NK-92 treated with Interleukin-12 subunit alpha and Interleukin-12 subunit beta, amount 100 ng/mL, for 24 hours (cell line): ENCODE measurements around the gene COL4A3.
"Not testable (repeated sequence)": the region's sequence is repeated elsewhere in the genome, so short reads cannot be mapped to it uniquely, and the experiment has no call there.

ENCODE experiments used
- DNase-seq: peaks from one replicate; lab custom pipeline; 2025; lab: John Stamatoyannopoulos, UW

COL4A3 gene

DNA sequence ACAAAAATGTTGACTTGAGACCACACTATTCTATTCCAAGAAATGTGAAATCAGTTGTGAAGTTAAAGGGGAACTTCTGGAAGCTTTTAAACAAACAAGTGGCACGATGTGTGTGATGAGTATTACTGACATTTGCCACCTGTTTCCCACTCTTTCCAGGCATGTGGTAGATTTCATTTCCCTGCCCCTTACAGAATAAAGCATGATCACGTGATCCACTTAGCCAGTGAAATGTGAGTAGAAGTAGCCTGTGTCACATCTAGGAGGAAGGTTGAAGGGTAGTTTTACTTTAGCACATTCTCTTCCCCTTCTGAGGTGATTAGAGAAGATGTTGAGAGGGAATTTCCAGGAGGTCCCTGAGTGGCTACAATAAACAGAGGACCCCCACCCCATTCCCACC is 4.3 kb upstream of the COL4A3 start:
- DNase-seq, result no peak

DNA sequence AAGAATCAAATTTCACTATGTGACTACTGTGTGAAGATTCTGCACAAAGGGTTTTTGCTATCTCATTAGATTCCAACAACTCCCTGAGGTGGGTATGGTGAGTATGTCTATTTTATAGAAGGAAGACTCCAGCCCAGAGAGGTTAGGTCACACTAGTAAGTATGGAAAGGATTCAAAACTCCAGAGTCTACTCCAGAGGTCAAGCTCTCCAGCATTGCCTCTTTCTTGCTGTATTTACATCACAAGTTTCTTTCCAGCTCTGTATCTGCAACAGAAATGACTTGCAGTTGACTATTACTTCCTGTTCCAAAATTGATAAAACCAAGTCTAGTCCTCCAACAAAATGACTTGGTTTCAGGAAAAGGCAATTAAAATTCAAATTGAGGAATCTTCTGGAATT is 2.5 kb upstream of the COL4A3 start:
- DNase-seq, result no peak

DNA sequence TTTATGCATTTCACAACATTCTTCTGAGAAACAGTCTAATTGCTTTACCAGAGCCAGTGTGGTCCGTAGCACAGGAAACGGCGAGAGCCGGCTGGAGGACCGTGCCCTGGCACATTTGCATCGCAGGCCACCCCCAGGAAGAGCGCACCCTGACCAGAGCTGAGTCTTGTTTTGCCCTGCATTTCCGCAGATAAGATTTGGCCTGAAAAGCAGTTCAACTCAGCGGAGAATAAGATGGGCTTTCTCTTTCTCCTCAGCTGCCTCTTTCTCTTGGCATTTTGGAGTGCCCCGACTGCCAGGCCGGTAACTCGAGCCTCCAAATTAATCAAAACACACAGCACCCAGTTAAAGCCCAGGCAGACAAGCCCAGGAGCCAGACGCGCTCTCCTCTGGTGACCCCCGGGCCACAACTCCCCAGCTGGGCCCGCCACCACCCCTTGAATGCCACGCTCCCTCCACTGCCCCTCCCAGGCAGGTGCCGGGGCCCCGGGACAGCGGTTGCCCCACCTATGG is 883 bp upstream of the COL4A3 start:
- DNase-seq, result no peak

DNA sequence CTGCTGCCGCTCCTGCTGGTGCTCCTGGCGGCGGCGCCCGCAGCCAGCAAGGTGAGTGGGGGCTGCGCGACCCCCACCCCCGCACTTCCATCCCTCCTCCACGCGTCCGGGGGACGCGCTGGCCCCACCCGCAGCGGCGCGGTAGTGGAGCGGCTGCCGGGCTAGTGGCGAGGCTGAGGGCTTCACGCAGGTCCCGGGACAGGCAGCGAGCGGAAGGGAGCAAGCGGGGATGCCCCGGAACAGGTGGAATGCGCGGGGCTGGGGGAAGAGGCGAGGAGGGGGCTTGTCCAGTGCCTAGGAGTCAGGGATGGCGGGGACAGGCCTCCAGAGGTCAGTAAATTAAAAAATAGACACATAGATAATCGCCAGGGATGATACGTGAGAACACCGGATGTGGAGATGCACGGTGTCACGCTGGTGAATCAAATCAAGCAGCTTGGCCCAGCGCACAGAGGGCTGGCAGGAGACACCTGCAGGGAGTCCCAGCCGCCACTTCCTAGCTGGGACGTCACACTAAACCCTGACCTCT is 403 bp downstream of the COL4A3 start:
- no peak for DNase-seq

DNA sequence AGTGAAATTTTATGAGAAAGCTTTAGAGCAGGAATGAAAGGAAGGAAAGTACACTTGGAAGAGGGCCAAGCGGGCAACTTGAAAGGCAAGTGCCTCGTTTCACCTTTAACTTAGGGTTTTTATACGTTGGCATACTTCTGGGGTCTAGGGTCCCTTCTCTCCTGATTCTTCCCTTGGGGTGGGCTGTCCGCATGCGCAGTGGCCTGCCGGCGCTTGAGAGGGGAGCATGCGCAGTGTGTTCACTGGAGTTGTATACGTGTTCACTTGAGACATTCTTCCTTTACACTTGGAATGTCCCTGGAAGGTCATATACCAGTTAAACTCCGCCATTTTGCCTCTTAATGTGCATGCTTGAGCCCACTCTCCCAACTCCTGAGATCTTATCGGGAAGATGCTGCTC is 7.4 kb downstream of the COL4A3 start:
- not testable (repeated sequence) for DNase-seq

DNA sequence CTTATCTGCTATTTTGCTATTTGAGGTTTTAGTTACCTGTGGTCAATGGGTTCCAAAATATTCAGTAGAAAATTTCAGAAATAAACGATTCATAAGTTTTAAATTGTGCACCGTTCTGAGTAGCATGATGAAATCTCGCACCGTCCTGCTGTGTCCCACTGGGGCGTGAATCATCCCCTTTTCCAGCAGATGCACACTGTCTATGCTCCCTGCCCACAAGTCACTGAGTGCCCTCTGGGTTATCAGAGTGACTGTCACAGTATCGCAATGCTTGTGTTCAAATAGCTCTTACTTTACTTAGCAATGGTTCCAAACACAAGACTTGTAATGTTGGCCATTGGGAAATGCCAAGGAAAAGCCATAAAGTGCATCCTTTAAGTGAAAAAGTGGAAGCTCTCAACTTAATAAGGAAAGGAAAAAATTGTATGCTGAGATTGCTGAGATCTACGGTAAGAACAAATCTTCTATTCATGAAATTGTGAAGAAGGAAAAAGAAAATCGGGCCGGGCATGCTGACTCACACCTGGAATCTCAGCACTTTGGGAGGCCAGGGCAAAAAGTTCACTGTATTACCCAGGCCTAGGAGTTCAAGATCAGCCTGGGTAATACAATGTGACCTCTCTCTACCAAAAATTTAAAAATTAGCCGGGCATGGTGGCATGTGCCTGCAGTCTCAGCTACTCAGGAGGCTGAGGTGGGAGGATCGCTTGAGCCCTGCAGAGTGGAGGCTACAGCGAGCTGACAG is 13.3 kb downstream of the COL4A3 start:
- no peak for DNase-seq

DNA sequence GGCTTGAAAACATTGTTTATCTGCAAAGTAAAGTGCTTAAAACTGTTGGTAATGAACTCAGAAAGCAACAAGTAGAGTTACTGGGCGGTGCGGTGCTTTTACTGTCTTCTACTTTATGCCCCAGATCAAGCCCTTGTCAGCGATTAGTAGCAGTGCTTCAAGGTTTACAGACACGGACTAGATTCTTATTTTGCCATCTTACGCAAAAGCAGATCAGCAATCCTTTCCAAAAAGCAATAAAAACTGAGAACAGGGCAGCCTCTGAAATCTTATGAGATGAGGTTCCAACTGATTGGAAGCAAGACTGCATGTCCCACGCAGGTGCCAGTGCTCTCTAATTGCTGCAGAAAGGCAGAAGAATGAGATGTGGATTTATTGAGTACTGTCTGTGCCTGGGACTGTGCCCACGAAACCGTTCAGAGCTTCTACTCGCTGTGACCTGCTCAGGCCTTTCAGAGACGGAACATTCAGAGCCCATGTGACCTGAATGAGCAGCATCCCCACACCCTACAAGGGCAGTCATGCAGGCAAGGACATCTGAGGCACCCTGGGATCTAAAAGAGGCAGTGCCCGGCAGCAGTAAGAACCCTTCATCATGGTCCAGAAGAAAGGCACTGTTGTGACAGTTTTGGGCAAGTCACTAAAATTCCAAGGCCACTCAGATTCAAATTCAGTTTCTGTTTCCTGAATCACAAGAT is 15.7 kb downstream of the COL4A3 start:
- no peak for DNase-seq

DNA sequence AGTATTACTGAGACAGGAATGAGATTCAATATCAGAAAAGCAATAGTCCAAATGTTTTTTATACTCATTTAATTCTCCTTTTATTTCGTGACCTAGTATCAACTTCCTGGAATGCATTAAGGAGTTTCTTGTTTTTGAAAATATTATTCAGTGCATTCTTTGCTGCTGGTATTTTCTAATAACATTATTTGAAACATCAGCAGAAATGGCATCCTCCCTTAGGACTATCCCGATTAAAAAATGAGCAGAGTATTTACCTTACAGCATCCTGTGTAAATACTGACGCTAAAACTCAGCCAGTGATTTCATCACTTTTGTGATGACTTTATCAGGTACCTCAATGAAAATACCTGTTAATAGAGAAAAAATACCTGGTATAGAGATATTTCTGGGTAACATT is 16.3 kb downstream of the COL4A3 start:
- no peak for DNase-seq

DNA sequence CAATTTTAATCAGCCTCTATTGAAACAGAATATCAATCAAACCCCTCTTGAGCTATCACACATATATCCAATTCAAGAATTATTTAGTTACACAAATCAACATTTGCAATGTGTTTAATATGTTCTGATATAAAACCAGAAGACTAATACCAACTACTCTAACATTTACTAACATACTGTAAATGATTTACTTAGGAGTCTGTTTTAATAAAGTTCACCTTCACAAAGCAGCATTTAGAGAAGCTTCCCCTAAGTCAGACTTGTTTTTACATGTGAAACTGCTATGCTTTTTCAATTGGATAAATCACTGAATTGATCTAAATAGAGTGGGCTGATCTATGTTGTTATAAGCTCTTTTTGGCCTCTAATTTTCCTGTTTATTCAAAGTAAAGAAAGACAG is 18.3 kb downstream of the COL4A3 start:
- no peak for DNase-seq

DNA sequence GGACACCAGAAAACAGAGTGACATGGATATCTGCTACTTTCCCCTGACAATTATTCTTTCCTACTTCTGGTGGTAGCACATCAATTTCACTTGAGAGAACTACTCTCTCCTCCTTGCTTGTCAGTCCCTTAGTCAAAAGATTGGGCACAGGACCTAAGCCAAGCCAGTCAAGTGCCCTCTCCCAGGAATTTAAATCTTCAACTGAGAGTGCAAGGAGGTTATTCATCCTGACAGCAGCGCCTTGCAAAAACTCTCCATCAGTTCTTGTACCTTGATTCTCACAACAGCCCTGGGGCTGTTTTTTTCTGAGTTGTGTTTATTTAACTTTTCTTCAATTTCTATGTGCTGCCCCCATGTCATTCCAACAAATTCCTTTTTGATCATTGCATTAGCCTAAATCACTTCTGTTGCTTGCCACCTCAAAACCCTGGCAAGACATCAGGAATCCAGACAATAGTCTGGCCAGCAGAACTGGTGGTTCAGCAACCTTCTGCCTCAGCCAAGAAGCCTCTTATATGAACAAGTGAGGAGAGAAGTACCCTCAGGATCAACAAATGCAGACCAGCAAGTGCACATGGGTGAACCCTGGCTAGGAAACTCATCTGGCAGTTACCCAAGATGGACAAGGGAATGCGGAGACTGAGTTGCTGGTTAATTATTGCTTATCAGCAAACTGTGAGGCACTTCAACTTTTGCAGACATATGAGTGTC is 19.4 kb downstream of the COL4A3 start:
- DNase-seq, result no peak

DNA sequence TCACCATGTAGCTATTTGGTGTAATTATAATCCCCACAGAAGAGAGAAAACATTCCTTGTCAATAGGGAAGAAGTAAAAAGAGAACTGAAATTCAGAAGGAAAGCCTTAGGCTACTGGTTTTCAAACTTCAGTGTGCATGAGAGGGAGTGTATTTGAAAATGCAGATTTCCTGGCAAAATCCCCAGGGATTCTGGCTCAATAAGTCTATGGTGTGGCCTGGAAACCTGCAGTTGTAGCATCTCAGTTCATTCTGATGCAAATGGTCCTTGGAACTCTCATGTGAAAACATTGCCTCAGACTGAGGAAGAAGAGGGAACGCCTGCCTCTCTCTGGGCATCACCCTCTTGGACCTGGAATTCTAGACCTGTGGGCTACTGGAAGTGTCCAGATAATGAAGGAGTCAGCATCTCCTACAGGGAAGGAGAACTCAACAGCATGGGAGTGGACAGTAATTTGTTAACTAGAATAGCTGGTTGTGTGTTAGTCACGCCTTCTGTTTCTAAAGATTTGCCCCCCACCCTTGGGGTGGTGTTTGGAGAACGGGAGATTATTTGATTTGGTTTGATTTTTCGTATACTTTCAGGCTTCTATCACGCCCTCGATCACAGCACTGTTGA is 21.3 kb downstream of the COL4A3 start:
- DNase-seq, result no peak

DNA sequence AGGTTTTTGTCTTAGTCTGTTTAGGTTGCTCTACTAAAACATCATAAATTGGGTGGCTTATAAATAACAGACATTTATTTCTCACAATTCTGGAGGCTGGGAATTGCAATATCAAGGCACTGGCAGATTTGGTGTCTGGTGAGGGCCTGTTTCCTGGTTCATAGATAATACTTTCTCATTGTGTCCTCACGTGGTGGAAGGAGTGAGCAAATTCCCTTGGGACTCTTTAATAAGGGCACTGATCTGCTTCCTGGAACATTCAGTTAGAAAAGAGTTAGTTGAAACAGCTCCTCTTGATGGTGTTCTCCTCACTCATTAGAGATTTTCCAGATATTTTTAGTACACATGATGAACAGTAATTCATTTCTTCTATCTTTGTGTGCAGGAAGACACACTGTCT is 22.3 kb downstream of the COL4A3 start:
- DNase-seq, result no peak

DNA sequence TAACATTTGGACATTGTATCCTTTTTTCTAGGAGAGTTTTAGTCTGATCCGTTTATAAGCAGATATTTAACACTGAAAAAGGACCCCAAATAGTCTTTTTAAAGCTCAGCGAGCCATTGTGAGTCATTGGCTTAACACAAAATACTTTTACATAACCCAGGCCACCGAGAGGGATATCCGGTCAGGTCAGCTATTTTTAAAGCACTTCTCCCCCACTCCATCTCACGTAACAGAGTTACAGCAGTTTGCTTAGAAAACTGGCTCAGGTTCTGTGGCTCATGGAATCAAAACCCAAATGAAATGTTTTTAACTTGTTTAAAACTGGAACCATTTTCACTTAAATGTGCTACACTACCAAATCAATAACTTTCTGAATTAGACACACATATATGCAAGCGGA is 23.9 kb downstream of the COL4A3 start:
- no peak for DNase-seq

DNA sequence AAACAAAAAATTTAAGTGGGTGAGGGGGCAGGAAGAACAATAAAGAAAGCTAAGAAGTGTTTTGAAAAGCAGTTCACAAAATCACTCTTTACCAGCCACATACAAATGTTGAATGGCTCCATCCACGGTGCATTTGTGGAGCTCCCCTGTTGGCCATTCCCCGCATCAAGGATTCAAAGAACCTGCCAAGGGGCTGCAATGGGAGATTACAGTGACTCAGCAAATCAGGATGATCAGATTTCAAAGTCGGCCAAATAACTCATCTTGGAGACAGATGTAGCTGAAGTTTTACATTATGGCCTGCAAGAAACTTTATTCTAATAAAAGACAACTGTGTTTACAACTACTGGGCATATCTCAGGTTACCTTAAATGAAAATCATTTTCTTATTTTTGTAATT is 26.9 kb downstream of the COL4A3 start:
- DNase-seq, result no peak

DNA sequence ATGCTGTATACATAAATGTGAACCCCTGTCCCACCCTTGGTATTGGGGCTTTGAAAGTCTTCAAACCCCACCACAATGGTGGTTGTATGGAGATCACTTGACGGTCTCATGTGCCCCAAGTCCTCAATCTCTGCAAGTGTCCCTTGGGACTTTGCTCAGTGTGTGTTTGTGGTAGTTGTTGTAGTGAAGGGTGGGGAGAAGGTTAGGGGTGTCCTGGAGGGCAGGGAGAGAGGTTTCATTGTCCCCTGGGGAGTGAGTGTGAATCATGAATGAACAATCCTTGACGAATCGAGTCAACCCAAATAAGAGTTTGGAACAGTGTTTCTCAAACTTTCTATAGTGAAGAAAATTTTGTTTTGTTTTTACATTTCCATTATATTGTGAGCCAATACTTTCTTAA is 28.1 kb downstream of the COL4A3 start:
- DNase-seq, result no peak

DNA sequence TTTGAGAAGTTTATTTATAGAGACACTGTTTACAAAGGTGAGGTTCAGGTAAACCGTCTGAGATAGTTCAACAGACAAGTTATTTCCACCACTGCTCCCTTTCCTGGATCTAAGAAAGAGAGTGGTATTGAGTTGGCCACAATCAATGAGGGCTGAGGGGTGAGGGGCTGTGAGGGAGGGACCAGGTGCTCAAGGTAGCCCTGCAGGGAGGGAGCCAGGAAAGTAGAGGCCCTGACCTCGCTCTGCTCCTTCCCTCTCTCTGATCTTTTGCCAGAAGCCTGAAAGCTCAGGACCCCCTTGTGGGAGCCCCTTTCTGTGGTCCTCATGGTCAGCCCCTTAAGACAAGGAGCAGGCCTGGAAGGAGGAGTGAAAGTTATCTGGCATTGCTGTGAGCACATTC is 29.8 kb downstream of the COL4A3 start:
- no peak for DNase-seq

DNA sequence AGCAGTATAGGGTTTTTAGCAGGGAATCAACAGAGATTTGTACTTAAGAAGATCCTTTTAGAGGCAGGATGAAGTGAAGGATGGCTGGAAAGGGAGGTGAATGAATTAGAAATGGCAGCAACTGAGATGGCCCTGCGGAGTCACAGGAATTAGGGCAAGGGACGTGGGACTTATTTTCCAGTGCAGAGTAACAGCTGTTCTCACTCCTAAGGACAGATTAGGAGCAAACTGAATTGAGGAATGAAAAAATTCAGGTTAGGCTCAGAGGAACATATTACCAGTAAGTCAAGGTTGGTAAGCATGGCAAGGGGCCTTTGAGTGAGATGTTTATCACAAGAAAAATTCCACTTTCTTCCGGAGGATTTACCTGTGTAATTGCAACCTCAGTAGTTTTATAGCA is 34.4 kb downstream of the COL4A3 start:
- DNase-seq, result no peak

DNA sequence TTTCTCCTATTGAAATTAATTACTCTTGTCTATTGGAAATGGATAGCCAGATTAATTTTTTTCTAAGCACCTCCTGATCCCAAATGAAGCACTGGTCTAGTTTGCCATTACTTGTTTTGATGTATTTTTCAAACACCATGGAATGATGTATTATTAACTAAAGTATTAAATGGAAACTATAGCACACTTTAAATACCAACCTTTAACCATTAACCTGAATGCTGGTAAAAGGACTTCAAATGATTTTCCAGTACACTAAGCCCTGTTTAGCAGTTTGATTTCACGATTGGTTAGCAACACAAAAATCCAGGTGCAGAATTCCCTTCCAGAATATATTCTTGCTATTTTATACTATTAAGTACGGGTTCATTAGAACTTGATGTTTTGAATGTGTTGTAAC is 37.3 kb downstream of the COL4A3 start:
- no peak for DNase-seq

DNA sequence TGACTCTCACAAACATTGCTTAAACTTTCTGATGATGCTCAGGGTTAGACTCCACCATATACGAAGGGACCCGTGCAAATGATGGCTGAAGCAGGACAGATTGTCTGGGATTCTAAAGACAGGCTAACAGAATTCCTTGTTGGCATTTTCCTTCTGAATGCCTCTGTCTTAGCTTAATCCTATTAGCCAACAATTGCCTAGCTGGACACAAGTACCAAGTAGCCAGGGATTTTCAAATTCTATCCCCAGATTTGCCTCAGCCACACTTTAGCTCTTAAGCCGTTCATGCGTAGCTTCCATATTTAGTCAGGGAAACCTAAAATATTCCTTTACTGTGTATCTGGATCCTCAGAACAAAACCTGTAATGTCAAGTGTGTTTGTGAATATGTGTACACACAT is 40.0 kb downstream of the COL4A3 start:
- DNase-seq, result no peak

DNA sequence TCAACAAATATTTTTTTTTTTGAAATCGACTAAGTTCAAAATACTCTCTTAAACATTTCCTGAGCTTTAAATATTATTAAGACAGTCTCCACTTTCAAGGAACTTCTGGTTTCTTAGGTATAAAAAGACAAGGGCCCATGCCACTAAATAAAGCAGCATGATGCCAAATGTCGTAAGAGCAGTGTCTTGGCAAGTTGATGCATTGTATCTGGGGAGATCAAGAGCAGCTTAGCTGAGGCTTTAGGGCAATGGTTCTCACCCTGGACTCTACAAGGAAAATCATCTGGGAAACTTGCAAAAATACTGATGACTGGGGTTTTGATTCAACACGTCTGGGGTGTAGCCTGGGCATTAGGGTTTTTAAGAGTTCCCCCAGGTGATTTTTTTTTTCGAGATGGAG is 41.3 kb downstream of the COL4A3 start:
- DNase-seq, result no peak

DNA sequence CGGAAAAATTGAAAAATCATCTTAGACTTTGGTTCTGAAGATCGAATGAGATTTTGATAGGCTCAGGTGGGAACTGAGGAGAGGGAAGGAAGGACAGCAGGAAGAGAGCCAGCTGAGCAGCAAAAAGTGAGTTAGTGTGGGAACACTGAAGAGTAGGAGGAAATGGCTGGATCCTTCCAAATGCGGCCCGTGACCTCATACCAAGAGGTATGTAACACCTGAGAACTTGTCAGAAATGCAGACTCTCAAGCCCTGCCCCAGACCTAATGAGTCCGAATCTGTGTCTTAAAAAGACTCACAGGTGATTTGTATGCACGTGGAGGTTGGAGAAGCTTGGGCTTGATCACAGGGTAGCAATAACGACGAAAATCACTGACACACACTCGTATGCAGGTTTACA is 42.0 kb downstream of the COL4A3 start:
- no peak for DNase-seq

DNA sequence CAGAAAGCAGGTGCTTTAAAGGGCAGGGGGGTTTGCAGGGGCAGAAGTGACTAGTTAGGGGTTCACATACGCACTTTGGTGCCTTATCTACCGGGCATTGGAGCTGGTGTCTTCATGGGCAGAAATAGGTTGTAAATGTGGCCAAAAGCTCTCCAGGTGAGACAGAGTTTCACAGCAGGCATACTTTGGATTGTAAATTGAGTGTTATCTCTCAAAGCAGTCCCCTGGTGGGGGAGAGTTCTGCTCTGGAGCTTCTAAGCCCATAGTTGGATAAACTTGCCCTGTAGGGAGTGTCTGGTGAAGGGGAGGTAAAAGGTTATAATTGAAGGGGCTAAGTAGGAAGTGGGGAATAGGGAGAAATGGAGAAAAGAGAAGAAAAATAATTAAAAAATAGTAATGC is 43.1 kb downstream of the COL4A3 start:
- DNase-seq, result no peak
